Measurements from ENCODE around the gene TCF7L2. TPM values are rescaled to one million over a fixed set of nuclear protein-coding genes. Genes with fewer than 3 reads are reported as not detected.

TCF7L2 gene
- total RNA-seq, 1 donor, result 8.8 TPM

- TF ChIP-seq CTCF (IDR thresholded peaks at IDR 0.05; ENCODE audit: insufficient read depth, low read length), result no peak
- DNase-seq (ENCODE audit: low read depth), result no peak
- no peak overlapping the region for H3K4me3 ChIP-seq (ENCODE audit: low read depth, low read length)
Observed at GRCh38 chr10:112980937-112981336, 30.9 kb downstream of the TCF7L2 start.

GRCh38 chr10:112981553-112981952 lies 31.5 kb downstream of the TCF7L2 start:
- DNase-seq (ENCODE audit: low read depth), result no peak
- no peak overlapping the region for H3K4me3 ChIP-seq (ENCODE audit: low read depth, low read length)
- no peak for TF ChIP-seq CTCF (IDR thresholded peaks at IDR 0.05; ENCODE audit: insufficient read depth, low read length)

- H3K4me3 ChIP-seq (ENCODE audit: low read depth, low read length), result no peak overlapping the region
- no peak for DNase-seq (ENCODE audit: low read depth)
- no peak for TF ChIP-seq CTCF (IDR thresholded peaks at IDR 0.05; ENCODE audit: insufficient read depth, low read length)
Observed at GRCh38 chr10:112983444-112984056, 33.5 kb downstream of the TCF7L2 start.

GRCh38 chr10:112984756-112985155 lies 34.7 kb downstream of the TCF7L2 start:
- DNase-seq (ENCODE audit: low read depth), result no peak
- no peak overlapping the region for H3K4me3 ChIP-seq (ENCODE audit: low read depth, low read length)
- TF ChIP-seq CTCF (IDR thresholded peaks at IDR 0.05; ENCODE audit: insufficient read depth, low read length), result no peak

GRCh38 chr10:112985690-112986543 lies 35.9 kb downstream of the TCF7L2 start:
- no peak for TF ChIP-seq CTCF (IDR thresholded peaks at IDR 0.05; ENCODE audit: insufficient read depth, low read length)
- peak; percentile 90 for DNase-seq (ENCODE audit: low read depth)
- H3K4me3 ChIP-seq (ENCODE audit: low read depth, low read length), result no peak overlapping the region

GRCh38 chr10:112986544-112987190 lies 36.6 kb downstream of the TCF7L2 start:
- TF ChIP-seq CTCF (IDR thresholded peaks at IDR 0.05; ENCODE audit: insufficient read depth, low read length), result no peak
- peak; percentile 75 for DNase-seq (ENCODE audit: low read depth)
- H3K4me3 ChIP-seq (ENCODE audit: low read depth, low read length), result no peak overlapping the region

Measured in fibroblast of the aortic adventitia (primary cell).